Mammary microvascular endothelial cell (primary cell): ENCODE results near the gene MYCT1. TPM values are rescaled to one million over a fixed set of nuclear protein-coding genes. Genes with fewer than 3 reads are reported as not detected.

Experiments used
- total RNA-seq: library from RNA; depleted of rRNA; stranded (reverse); fragments of >200 nt; gene quantifications from 2 replicates; pipeline ENCODE4 v1.2.3, GENCODE V29; 2015

The MYCT1 gene, protein sequence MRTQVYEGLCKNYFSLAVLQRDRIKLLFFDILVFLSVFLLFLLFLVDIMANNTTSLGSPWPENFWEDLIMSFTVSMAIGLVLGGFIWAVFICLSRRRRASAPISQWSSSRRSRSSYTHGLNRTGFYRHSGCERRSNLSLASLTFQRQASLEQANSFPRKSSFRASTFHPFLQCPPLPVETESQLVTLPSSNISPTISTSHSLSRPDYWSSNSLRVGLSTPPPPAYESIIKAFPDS
- 120 and 122 TPM in 2 replicates for total RNA-seq

DNA sequence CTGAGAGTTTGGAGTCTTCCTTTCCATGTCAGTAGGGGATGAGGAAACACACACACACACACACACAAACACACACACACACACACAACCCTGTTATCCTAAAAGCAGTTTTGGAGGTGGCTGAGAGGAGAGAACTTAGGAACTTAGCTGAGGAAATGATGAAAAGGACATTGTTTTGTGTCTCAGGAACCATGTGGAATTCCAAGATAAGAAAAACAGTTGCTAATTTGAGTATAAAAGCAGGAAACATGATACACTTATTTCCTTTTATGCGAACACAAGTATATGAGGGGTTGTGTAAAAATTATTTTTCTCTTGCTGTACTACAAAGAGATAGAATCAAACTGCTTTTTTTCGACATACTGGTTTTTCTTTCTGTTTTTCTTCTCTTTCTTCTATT is at the start of gene MYCT1:
Gene MYCT1, plus strand, starts transcription at position 264 of the 400 bp plus-strand sequence. Its CDS starts 6 bp downstream, at position 270.

DNA sequence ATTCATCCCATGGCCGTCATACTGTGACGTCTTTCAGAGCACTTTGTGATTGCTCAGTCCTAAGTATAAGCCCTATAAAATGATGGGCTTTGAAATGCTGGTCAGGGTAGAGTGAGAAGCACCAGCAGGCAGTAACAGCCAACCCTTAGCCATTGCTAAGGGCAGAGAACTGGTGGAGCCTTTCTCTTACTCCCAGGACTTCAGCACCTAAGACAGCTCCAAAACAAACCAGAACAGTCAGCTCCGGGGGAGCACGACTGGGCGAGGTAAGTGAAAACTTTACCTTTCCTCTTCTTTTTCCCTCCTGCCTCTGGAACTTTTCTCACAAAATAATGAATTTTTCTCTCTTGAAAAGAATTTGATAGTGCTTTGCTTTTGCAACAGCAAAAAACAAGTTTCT is 53.0 kb downstream of the MYCT1 start, which contains the start of gene VIP:
Gene VIP, plus strand, starts transcription at position 104 of the 400 bp plus-strand sequence. CDS start 1,381 bp downstream, outside the sequence.

Other genes starting within 250 kb of the MYCT1 start
- gene SYNE1, start 60.5 kb upstream of the MYCT1 start, total RNA-seq, result 56.2 and 63.2 TPM in 2 replicates
- gene VIP, start 52.9 kb downstream of the MYCT1 start, total RNA-seq, result 0.15 and 0.53 TPM in 2 replicates